HG02678 (cell line): Measurements from ENCODE around the gene VPS33B.

ENCODE experiments used
- ATAC-seq: cut with Tn5 transposase; IDR thresholded peaks from one replicate; pipeline ENCODE4 v1.9.1; 2021; ENCODE audit warnings: mild to moderate bottlenecking, moderate library complexity; ENCODE audit not compliant: unreplicated experiment

Gene VPS33B

DNA sequence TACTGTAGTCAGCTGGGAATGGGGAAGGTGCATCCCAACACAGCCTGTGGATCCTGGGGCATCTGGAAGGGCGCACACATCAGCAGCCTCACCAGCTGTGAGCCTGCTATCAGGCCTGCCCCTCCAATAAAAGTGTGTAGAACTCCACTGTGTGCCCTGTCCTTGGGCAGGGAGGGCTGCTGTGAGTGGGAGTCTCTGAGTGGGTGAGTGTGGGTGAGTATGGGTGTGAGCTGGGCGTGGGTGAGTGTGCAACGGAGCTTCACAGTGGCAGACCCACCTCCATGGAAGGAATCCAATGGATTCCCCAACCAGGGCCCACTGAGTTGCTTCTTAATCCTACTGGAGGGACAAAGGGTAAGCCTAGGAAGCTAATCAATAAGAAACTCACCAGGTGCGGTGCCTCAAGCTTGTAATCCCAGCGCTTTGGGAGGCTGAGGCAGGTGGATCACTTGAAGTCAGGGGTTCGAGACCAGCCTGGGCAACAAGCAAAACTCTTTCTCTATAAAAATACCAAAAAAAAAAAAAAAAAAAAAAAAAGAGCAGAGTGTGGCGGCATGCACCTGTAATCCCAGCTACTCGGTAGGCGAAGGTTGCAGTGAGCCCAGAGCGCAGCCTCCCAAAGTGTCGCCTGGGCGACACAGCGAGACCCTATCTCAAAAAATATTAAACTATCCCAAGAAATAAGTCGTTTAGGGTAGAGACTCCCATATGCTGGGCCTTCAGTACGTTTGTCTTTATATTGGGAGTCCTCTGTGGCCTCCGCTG lies 68.3 kb downstream of the VPS33B start:
- ATAC-seq: no peak

DNA sequence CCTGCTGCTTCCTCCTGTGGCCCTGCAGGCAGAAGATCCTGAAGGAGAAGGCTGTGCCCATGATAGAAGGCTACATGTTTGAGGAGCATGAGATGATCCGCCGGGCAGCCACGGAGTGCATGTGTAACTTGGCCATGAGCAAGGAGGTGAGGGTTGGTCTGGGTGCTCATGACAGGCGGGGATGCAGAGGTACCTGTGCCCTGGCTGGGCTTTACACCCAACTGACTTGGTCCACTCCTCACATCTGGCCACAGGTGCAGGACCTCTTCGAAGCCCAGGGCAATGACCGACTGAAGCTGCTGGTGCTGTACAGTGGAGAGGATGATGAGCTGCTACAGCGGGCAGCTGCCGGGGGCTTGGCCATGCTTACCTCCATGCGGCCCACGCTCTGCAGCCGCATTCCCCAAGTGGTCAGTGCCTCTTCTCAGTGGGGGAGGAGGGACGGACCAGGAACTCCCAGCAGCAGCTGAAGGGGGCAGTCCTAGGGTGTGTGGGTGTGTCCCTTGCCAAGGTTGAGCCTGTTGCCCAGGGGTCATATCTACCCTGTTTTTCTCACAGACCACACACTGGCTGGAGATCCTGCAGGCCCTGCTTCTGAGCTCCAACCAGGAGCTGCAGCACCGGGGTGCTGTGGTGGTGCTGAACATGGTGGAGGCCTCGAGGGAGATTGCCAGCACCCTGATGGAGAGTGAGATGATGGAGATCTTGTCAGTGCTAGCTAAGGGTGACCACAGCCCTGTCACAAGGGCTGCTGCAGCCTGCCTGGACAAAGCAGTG lies 69.3 kb downstream of the VPS33B start:
- ATAC-seq: no peak

GRCh38 chr15:90950676-90951075 lies 71.7 kb downstream of the VPS33B start:
- no peak for ATAC-seq

DNA sequence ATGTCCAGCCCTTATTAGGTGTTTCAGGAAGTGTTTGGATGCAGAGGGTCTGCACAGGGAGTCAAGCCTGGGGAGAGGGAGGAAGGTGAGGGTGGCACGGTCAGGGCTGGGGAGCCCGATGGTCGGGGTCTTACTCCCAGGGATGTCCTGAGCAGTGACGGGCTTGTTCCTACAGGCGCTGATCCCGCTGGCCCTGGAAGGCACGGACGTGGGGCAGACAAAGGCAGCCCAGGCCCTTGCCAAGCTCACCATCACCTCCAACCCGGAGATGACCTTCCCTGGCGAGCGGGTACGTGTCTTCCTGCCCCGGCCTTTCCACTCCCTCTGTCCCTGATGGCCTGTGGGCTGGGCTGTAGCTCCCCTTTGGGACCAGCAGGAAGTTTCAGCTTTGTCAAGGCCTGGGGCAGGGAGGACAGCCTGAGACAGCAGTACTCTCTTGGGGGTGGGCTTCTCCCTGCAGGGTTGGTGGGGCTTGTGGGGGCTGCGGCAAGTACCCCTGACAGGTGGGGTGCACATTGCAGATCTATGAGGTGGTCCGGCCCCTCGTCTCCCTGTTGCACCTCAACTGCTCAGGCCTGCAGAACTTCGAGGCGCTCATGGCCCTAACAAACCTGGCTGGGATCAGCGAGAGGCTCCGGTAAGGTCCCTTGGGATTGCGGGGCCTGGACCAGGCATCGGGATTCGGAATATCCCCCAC lies 72.3 kb downstream of the VPS33B start:
- ATAC-seq: no peak
